Activated T-helper 1 cell treated with anti-CD3 and anti-CD28 coated beads, Interleukin-2, amount 50 U/mL, for 16 hours (primary cell): ENCODE data around the gene CDH13.

Experiments
- DNase-seq, 2 donors: peaks; one replicate each; pipeline ENCODE4 v3.0.0-alpha.2; 2020; ENCODE audit warnings: low read depth in 1 of 2, low spot score in 1 of 2

The CDH13 gene

GRCh38 chr16:83541231-83541630 is 914.5 kb downstream of the CDH13 start:
- no peak for DNase-seq

GRCh38 chr16:83542491-83542890 is 915.7 kb downstream of the CDH13 start:
- DNase-seq: no peak

- DNase-seq: no peak
Observed at GRCh38 chr16:83549316-83550182, 922.8 kb downstream of the CDH13 start.

GRCh38 chr16:83550183-83550569 is 923.4 kb downstream of the CDH13 start:
- DNase-seq: no peak

GRCh38 chr16:83552228-83552627 is 925.5 kb downstream of the CDH13 start:
- no peak for DNase-seq

GRCh38 chr16:83552930-83553329 is 926.2 kb downstream of the CDH13 start:
- no peak for DNase-seq

GRCh38 chr16:83554096-83554495 is 927.3 kb downstream of the CDH13 start:
- no peak for DNase-seq

- no peak for DNase-seq
Observed at GRCh38 chr16:83554540-83554939, 927.8 kb downstream of the CDH13 start.

GRCh38 chr16:83561876-83562275 is 935.1 kb downstream of the CDH13 start:
- no peak for DNase-seq

- no peak for DNase-seq
Observed at GRCh38 chr16:83568345-83568744, 941.6 kb downstream of the CDH13 start.

- no peak for DNase-seq
Observed at GRCh38 chr16:83574388-83574787, 947.6 kb downstream of the CDH13 start.

GRCh38 chr16:83577078-83577745 is 950.4 kb downstream of the CDH13 start:
- DNase-seq: no peak

- DNase-seq: no peak
Observed at GRCh38 chr16:83578171-83578570, 951.4 kb downstream of the CDH13 start.

- no peak for DNase-seq
Observed at GRCh38 chr16:83579027-83579426, 952.3 kb downstream of the CDH13 start.

GRCh38 chr16:83579436-83579835 is 952.7 kb downstream of the CDH13 start:
- no peak for DNase-seq

- no peak for DNase-seq
Observed at GRCh38 chr16:83581082-83581481, 954.3 kb downstream of the CDH13 start.

GRCh38 chr16:83581994-83582747 is 955.4 kb downstream of the CDH13 start:
- DNase-seq: no peak

- no peak for DNase-seq
Observed at GRCh38 chr16:83586036-83586435, 959.3 kb downstream of the CDH13 start.

- DNase-seq: no peak
Observed at GRCh38 chr16:83586461-83587200, 959.9 kb downstream of the CDH13 start.

GRCh38 chr16:83587201-83587600 is 960.4 kb downstream of the CDH13 start:
- DNase-seq: no peak

- DNase-seq: no peak
Observed at GRCh38 chr16:83588070-83588469, 961.3 kb downstream of the CDH13 start.
